Neural progenitor cell (in vitro differentiated cells): Measurements from ENCODE around the gene TMEM198. TPM values are rescaled to one million over a fixed set of nuclear protein-coding genes. Genes with fewer than 3 reads are reported as not detected.
A peak's percentile ranks its signal among the peaks of the same experiment; 100 is the strongest.

Source experiments
- DNase-seq: peaks from one replicate; pipeline ENCODE4 v3.0.0-alpha.2; 2016; ENCODE audit warnings: low spot score
- H2AFZ ChIP-seq: fragments of 200-600 bp; sonication (generic); replicated peaks from 2 replicates; pipeline ENCODE4 v1.6.1; 2016; ENCODE audit warnings: antibody characterized with exemption
- H3F3A ChIP-seq: fragments of 200-600 bp; sonication (generic); 2 replicates; pipeline ENCODE4 v1.6.1; 2016; ENCODE audit warnings: antibody characterized with exemption, low read depth
- H3K27ac ChIP-seq: fragments of 200-600 bp; sonication (generic); 2 replicates; pipeline ENCODE4 v1.5.1; 2016; ENCODE audit warnings: mild to moderate bottlenecking
- H3K27me3 ChIP-seq: fragments of 200-600 bp; sonication (generic); 2 replicates; pipeline ENCODE4 v1.6.1; 2016; ENCODE audit warnings: mild to moderate bottlenecking, moderate library complexity
- H3K36me3 ChIP-seq: fragments of 200-600 bp; sonication (generic); 2 replicates; pipeline ENCODE4 v1.5.1; 2016
- H3K4me1 ChIP-seq: fragments of 200-600 bp; sonication (generic); 2 replicates; pipeline ENCODE4 v1.6.1; 2016; ENCODE audit warnings: mixed run types
- H3K4me2 ChIP-seq: fragments of 200-600 bp; sonication (generic); 2 replicates; pipeline ENCODE4 v1.6.1; 2016
- H3K4me3 ChIP-seq: fragments of 200-600 bp; sonication (generic); 2 replicates; pipeline ENCODE4 v1.5.1; 2016
- H3K79me2 ChIP-seq: fragments of 200-600 bp; sonication (generic); 2 replicates; pipeline ENCODE4 v1.6.1; 2016; ENCODE audit warnings: low read depth
- H3K9ac ChIP-seq: fragments of 200-600 bp; sonication (generic); 2 replicates; pipeline ENCODE4 v1.6.1; 2016
- H3K9me3 ChIP-seq: fragments of 200-600 bp; sonication (generic); 2 replicates; pipeline ENCODE4 v1.5.1; 2016; ENCODE audit warnings: low read depth
- H4K20me1 ChIP-seq: fragments of 200-600 bp; sonication (generic); 2 replicates; pipeline ENCODE4 v1.6.1; 2016; ENCODE audit warnings: low read depth
- H3K27ac Mint-ChIP-seq: 3 replicates; pipeline ENCODE4 v1.8.0; 2021; ENCODE audit warnings: mixed read lengths
- H3K27me3 Mint-ChIP-seq: 2 replicates; pipeline ENCODE4 v1.8.0; 2022; ENCODE audit warnings: low read depth, mild to moderate bottlenecking, inconsistent platforms, moderate library complexity, mixed read lengths; ENCODE audit not compliant: insufficient read depth
- H3K36me3 Mint-ChIP-seq: 3 replicates; pipeline ENCODE4 v1.8.0; 2021; ENCODE audit warnings: mixed read lengths
- H3K4me1 Mint-ChIP-seq: 3 replicates; pipeline ENCODE4 v1.8.0; 2021; ENCODE audit warnings: mixed read lengths
- H3K4me3 Mint-ChIP-seq: 3 replicates; pipeline ENCODE4 v1.8.0; 2021; ENCODE audit warnings: mild to moderate bottlenecking, moderate library complexity, mixed read lengths
- H3K9me3 Mint-ChIP-seq: 3 replicates; pipeline ENCODE4 v1.8.0; 2020; ENCODE audit warnings: mixed read lengths
- CTCF ChIP-seq: fragments of 200-600 bp; sonication (generic); IDR thresholded peaks from 2 replicates; pipeline ENCODE4 v1.5.1; 2017; ENCODE audit warnings: antibody characterized with exemption, mild to moderate bottlenecking
- EZH2 ChIP-seq: fragments of 200-600 bp; sonication (generic); IDR thresholded peaks from 2 replicates; pipeline ENCODE4 v1.6.1; 2017; ENCODE audit warnings: antibody characterized with exemption, mild to moderate bottlenecking, moderate library complexity
- EZH2phosphoT487 ChIP-seq: fragments of 200-600 bp; sonication (generic); IDR thresholded peaks from 2 replicates; pipeline ENCODE4 v1.6.1; 2017; ENCODE audit warnings: antibody characterized with exemption
- total RNA-seq: library from RNA; depleted of rRNA; stranded (reverse); fragments of >200 nt; gene quantifications from 2 replicates; pipeline ENCODE4 v1.2.3, GENCODE V29; 2015; ENCODE audit warnings: low replicate concordance

TMEM198 gene
- total RNA-seq, 1 donor from 2014 or later = 0.79 TPM

GRCh38 chr2:219517954-219518778 is 25.7 kb upstream of the TMEM198 start:
- no peak for DNase-seq
- Histone ChIP-seq H3K36me3 (no peaks in the 10 kb centered on the region), H4K20me1 (no peaks in the 10 kb centered on the region), H3K9me3 (no peaks in the 10 kb centered on the region), H3K4me2 (no peak overlapping the region), H2AFZ (no peak overlapping the region), H3K27ac (no peak overlapping the region), H3K9ac (no peak overlapping the region), H3F3A (peaks cover 25% of the 10 kb centered on the region), H3K27me3 (peaks cover 51% of the 10 kb centered on the region), H3K79me2 (no peaks in the 10 kb centered on the region), H3K4me1 (peaks cover 49% of the 10 kb centered on the region), H3K4me3 (no peak overlapping the region)
- Mint-ChIP-seq H3K4me1 (peaks cover 63% of the 10 kb centered on the region), H3K27me3 (peaks cover 42% of the 10 kb centered on the region), H3K36me3 (no peaks in the 10 kb centered on the region), H3K27ac (no peak overlapping the region), H3K9me3 (no peaks in the 10 kb centered on the region), H3K4me3 (peak overlapping the region; percentile 27)
- no peak for TF ChIP-seq EZH2
- no peak for TF ChIP-seq CTCF

- peaks cover 61% of the 10 kb centered on the region for H3K4me1 Mint-ChIP-seq
- peaks cover 31% of the 10 kb centered on the region for H3F3A ChIP-seq
- H3K4me2 ChIP-seq = no peak overlapping the region
- no peak for TF ChIP-seq EZH2
- no peak for TF ChIP-seq EZH2phosphoT487
- TF ChIP-seq CTCF = no peak
- H3K27ac ChIP-seq = no peak overlapping the region
- H3K4me3 Mint-ChIP-seq = peak overlapping the region; percentile 42
- peaks cover 41% of the 10 kb centered on the region for H3K4me1 ChIP-seq
- H3K4me3 ChIP-seq = no peak overlapping the region
- peak overlapping the region; percentile 13 for H3K27ac Mint-ChIP-seq
- DNase-seq = no peak
- peaks cover 39% of the 10 kb centered on the region for H3K27me3 Mint-ChIP-seq
- H3K79me2 ChIP-seq = no peaks in the 10 kb centered on the region
- no peaks in the 10 kb centered on the region for H3K36me3 Mint-ChIP-seq
- H3K9me3 ChIP-seq = no peaks in the 10 kb centered on the region
- peaks cover 51% of the 10 kb centered on the region for H3K27me3 ChIP-seq
- no peaks in the 10 kb centered on the region for H3K9me3 Mint-ChIP-seq
- H4K20me1 ChIP-seq = no peaks in the 10 kb centered on the region
- no peak overlapping the region for H3K9ac ChIP-seq
- H3K36me3 ChIP-seq = no peaks in the 10 kb centered on the region
- H2AFZ ChIP-seq = no peak overlapping the region
Observed at GRCh38 chr2:219519526-219519916, 24.3 kb upstream of the TMEM198 start.

GRCh38 chr2:219520079-219520478 is 23.7 kb upstream of the TMEM198 start:
- H3K79me2 ChIP-seq = no peaks in the 10 kb centered on the region
- no peak overlapping the region for H3K4me3 ChIP-seq
- H3K4me2 ChIP-seq = peak overlapping the region; percentile 18
- no peaks in the 10 kb centered on the region for H4K20me1 ChIP-seq
- H3K36me3 ChIP-seq = no peaks in the 10 kb centered on the region
- peak overlapping the region; percentile 40 for H3K27ac Mint-ChIP-seq
- H3K9me3 ChIP-seq = no peaks in the 10 kb centered on the region
- H3F3A ChIP-seq = peaks cover 37% of the 10 kb centered on the region
- H3K36me3 Mint-ChIP-seq = no peaks in the 10 kb centered on the region
- H3K9ac ChIP-seq = no peak overlapping the region
- peaks cover 45% of the 10 kb centered on the region for H3K27me3 ChIP-seq
- peaks cover 39% of the 10 kb centered on the region for H3K27me3 Mint-ChIP-seq
- no peak overlapping the region for H3K4me3 Mint-ChIP-seq
- peaks cover 43% of the 10 kb centered on the region for H3K4me1 ChIP-seq
- no peak overlapping the region for H3K27ac ChIP-seq
- DNase-seq = no peak
- no peak for TF ChIP-seq CTCF
- TF ChIP-seq EZH2 = no peak
- TF ChIP-seq EZH2phosphoT487 = no peak
- peaks cover 62% of the 10 kb centered on the region for H3K4me1 Mint-ChIP-seq
- H3K9me3 Mint-ChIP-seq = no peaks in the 10 kb centered on the region
- no peak overlapping the region for H2AFZ ChIP-seq
